ENCODE data around the gene PI4KB. TPM values are rescaled to one million over a fixed set of nuclear protein-coding genes. Genes with fewer than 3 reads are reported as not detected.
"Not testable (repeated sequence)": the region's sequence is repeated elsewhere in the genome, so short reads cannot be mapped to it uniquely, and the experiment has no call there.

Gene PI4KB
- total RNA-seq, 2 experiments from 2014 or later, result 46.6 to 47.3 TPM

- ATAC-seq (peak; percentile 5), DNase-seq (peak; percentile 50)
- POLR2A ChIA-PET, result interaction anchor here (1.0 to 1.7 kb wide), 2 partner anchors 10 to 35 kb away, joined by 3 to 7 read pairs; no protein-coding TSS in a partner anchor
- no peaks in the 10 kb centered on the region for H3K9me3 Mint-ChIP-seq
- H3K27ac Mint-ChIP-seq, result peak overlapping the region; percentile 89
- intact Hi-C loops (cut with micrococcal nuclease), result no loop called here
- H3K27me3 Mint-ChIP-seq, result no peaks in the 10 kb centered on the region
- H3K36me3 Mint-ChIP-seq (ENCODE audit: low read depth), result peaks cover 5% of the 10 kb centered on the region
- H3K4me1 Mint-ChIP-seq (ENCODE audit: low read depth), result peaks cover 21% of the 10 kb centered on the region
- CTCF ChIA-PET, result interaction anchor here (0.7 to 1.5 kb wide), 5 partner anchors 25 to 253 kb away, joined by 3 to 11 read pairs (median 3); no protein-coding TSS in a partner anchor
- peak overlapping the region; percentile 28 for H3K4me3 Mint-ChIP-seq
- TF ChIP-seq CTCF (IDR thresholded peaks at IDR 0.05), result no peak
These were observed 50.0 kb downstream of the PI4KB start for GRCh38 chr1:151277249-151277648.

GRCh38 chr1:151275341-151275740 is 51.9 kb downstream of the PI4KB start:
- CTCF ChIA-PET, result interaction anchor here (0.6 kb wide), 1 partner anchor 13 kb away, joined by 3 read pairs; no protein-coding TSS in a partner anchor
- intact Hi-C loops (cut with micrococcal nuclease); ATAC-seq: not testable (repeated sequence)

GRCh38 chr1:151273924-151274466 is 53.2 kb downstream of the PI4KB start:
- intact Hi-C loops (cut with micrococcal nuclease), result no loop called here
- ChIA-PET POLR2A (interaction anchor here (0.6 kb wide), 1 partner anchor 15 kb away, joined by 3 read pairs; no protein-coding TSS in a partner anchor), CTCF (no interaction called here)
- no peak overlapping the region for H3K4me3 Mint-ChIP-seq
- no peaks in the 10 kb centered on the region for H3K9me3 Mint-ChIP-seq
- no peak for TF ChIP-seq CTCF (IDR thresholded peaks at IDR 0.05)
- H3K4me1 Mint-ChIP-seq (ENCODE audit: low read depth), result peaks cover 18% of the 10 kb centered on the region
- H3K27ac Mint-ChIP-seq, result no peak overlapping the region
- DNase-seq (no peak), ATAC-seq (no peak)
- H3K36me3 Mint-ChIP-seq (ENCODE audit: low read depth), result peaks cover 10% of the 10 kb centered on the region
- H3K27me3 Mint-ChIP-seq, result no peaks in the 10 kb centered on the region

More at GRCh38 chr1:151275341-151275740, 51.9 kb downstream of the PI4KB start:
- H3K27ac Mint-ChIP-seq; H3K4me3 Mint-ChIP-seq; DNase-seq; H3K9me3 Mint-ChIP-seq; POLR2A ChIA-PET; H3K36me3 Mint-ChIP-seq (ENCODE audit: low read depth); H3K27me3 Mint-ChIP-seq: not testable (repeated sequence)
- peaks cover 19% of the 10 kb centered on the region for H3K4me1 Mint-ChIP-seq (ENCODE audit: low read depth)

GRCh38 chr1:151267760-151268159 is 59.5 kb downstream of the PI4KB start:
- POLR2A ChIA-PET, result interaction anchor here (1.1 to 1.6 kb wide), 2 partner anchors 13 to 14 kb away, joined by 3 to 6 read pairs; partner anchors contain the start of gene PSMD4
- intact Hi-C loops (cut with micrococcal nuclease), result no loop called here
- H3K9me3 Mint-ChIP-seq, result no peaks in the 10 kb centered on the region
- TF ChIP-seq CTCF (IDR thresholded peaks at IDR 0.05), result no peak
- CTCF ChIA-PET, result interaction anchor here (1.4 to 4.8 kb wide), 2 partner anchors 16 to 73 kb away, joined by 4 to 17 read pairs; no protein-coding TSS in a partner anchor
- H3K27ac Mint-ChIP-seq, result no peak overlapping the region
- DNase-seq, result no peak
- H3K27me3 Mint-ChIP-seq, result no peaks in the 10 kb centered on the region
- ATAC-seq, result no peak
- no peaks in the 10 kb centered on the region for H3K4me1 Mint-ChIP-seq (ENCODE audit: low read depth)
- H3K4me3 Mint-ChIP-seq, result no peak overlapping the region
- peaks cover 30% of the 10 kb centered on the region for H3K36me3 Mint-ChIP-seq (ENCODE audit: low read depth)

- peaks cover 1% of the 10 kb centered on the region for H3K4me1 Mint-ChIP-seq (ENCODE audit: low read depth)
- no peaks in the 10 kb centered on the region for H3K9me3 Mint-ChIP-seq
- peaks cover 34% of the 10 kb centered on the region for H3K36me3 Mint-ChIP-seq (ENCODE audit: low read depth)
- no peak overlapping the region for H3K4me3 Mint-ChIP-seq
- H3K27ac Mint-ChIP-seq, result peak overlapping the region; percentile 18
- ATAC-seq, result no peak
- no peak for DNase-seq
- H3K27me3 Mint-ChIP-seq, result no peaks in the 10 kb centered on the region
- CTCF ChIA-PET, result interaction anchor here (0.6 to 1.7 kb wide), 3 partner anchors 34 to 904 kb away, joined by 3 to 4 read pairs (median 3); no protein-coding TSS in a partner anchor
- intact Hi-C loops (cut with micrococcal nuclease), result no loop called here
- no peak for TF ChIP-seq CTCF (IDR thresholded peaks at IDR 0.05)
- POLR2A ChIA-PET, result interaction anchor here (1.0 to 1.1 kb wide), 3 partner anchors 11 to 110 kb away, joined by 3 read pairs; no protein-coding TSS in a partner anchor
These were observed 60.4 kb downstream of the PI4KB start for GRCh38 chr1:151266821-151267220.

All from activated CD8-positive, alpha-beta T cell treated with anti-CD3 and anti-CD28 coated beads for 36 hours (primary cell).